SK-N-SH treated with all-trans-retinoic acid at 6 μM for 48 hours (cell line): ENCODE results near the gene ACTN1.

Experiments
- ARNTL ChIP-seq: fragments of 450-650 bp; formaldehyde crosslinking; IDR thresholded peaks from 2 replicates; pipeline ENCODE4 v1.5.0; 2020; ENCODE audit warnings: low read depth, mild to moderate bottlenecking, moderate library complexity, borderline replicate concordance
- BACH2 ChIP-seq: fragments of 250-450 bp; sonication (Bioruptor Pico); IDR thresholded peaks from 2 replicates; pipeline ENCODE4 v1.9.0; 2021; ENCODE audit warnings: mild to moderate bottlenecking, borderline replicate concordance
- CREB5 ChIP-seq: fragments of 250-450 bp; sonication (Bioruptor Pico); IDR thresholded peaks from 2 replicates; pipeline ENCODE4 v1.5.1; 2020; ENCODE audit warnings: low read depth, mild to moderate bottlenecking, moderate library complexity
- ISL1 ChIP-seq: fragments of 250-450 bp; sonication (Bioruptor Pico); IDR thresholded peaks from 2 replicates; pipeline ENCODE4 v2.1.2; 2022; ENCODE audit warnings: mild to moderate bottlenecking, moderate library complexity
- RARB ChIP-seq: fragments of 250-450 bp; sonication (Bioruptor Pico); IDR thresholded peaks from 2 replicates; pipeline ENCODE4 v1.8.0; 2021; ENCODE audit warnings: mild to moderate bottlenecking, moderate library complexity
- TCF4 ChIP-seq: fragments of 250-450 bp; sonication (Bioruptor Pico); IDR thresholded peaks from 2 replicates; pipeline ENCODE4 v1.8.0; 2021; ENCODE audit warnings: mild to moderate bottlenecking, moderate library complexity, borderline replicate concordance
- TSHZ2 ChIP-seq: fragments of 250-450 bp; sonication (Bioruptor Pico); IDR thresholded peaks from 2 replicates; pipeline ENCODE4 v1.5.0; 2020; ENCODE audit warnings: mild to moderate bottlenecking, moderate library complexity
- ZFP30 ChIP-seq: fragments of 450-650 bp; formaldehyde crosslinking; IDR thresholded peaks from 2 replicates; pipeline ENCODE4 v1.5.0; 2022; ENCODE audit warnings: mild to moderate bottlenecking, moderate library complexity
- ZNF565 ChIP-seq: fragments of 450-650 bp; formaldehyde crosslinking; conservative IDR thresholded peaks from 2 replicates; pipeline ENCODE4 v1.5.0; 2020; ENCODE audit warnings: low read depth, mild to moderate bottlenecking, moderate library complexity
- ZNF70 ChIP-seq: fragments of 450-650 bp; formaldehyde crosslinking; IDR thresholded peaks from 2 replicates; pipeline ENCODE4 v1.5.0; 2020; ENCODE audit warnings: mild to moderate bottlenecking, moderate library complexity
- ZNF8 ChIP-seq: fragments of 450-650 bp; formaldehyde crosslinking; IDR thresholded peaks from 2 replicates; pipeline ENCODE4 v1.5.0; 2020; ENCODE audit warnings: mild to moderate bottlenecking, moderate library complexity

DNA sequence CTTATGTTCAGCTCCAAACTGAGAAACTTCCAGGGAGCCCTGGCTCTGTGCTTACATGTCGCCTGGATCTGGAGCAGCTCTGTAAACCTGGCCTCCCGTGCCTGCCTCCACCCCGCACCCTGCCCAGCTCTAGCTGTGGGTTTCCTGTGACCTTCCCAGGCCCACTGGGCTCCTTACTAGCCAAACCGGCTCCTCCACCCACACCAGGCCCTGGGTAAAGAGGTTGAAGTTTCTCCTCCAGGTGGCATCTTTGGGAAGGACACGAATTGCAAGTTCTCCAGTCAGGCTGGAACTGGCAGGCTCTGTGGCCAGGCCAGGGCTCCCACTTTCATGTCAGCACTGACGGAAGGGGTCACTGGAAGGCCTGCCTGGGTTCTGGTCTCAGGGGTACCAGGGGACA lies 125.4 kb downstream of the ACTN1 start:
- TF ChIP-seq TSHZ2 (no peak), ISL1 (CRISPR knock-in tag) (no peak), CREB5 (CRISPR knock-in tag) (no peak), ZNF70 (CRISPR knock-in tag) (no peak), ARNTL (CRISPR knock-in tag) (no peak), ZNF565 (CRISPR knock-in tag) (no peak), TCF4 (no peak), ZFP30 (no peak), ZNF8 (no peak), BACH2 (CRISPR knock-in tag) (no peak), RARB (CRISPR knock-in tag) (no peak)
